Stimulated activated CD8-positive, alpha-beta memory T cell treated with anti-CD3 and anti-CD28 coated beads, Interleukin-15, amount 100 ng/mL, for 24 hours (primary cell): Measurements from ENCODE around the gene TGM2.

Experiments
- DNase-seq: peaks from one replicate; pipeline ENCODE4 v3.0.0-alpha.2; 2020; ENCODE audit warnings: low read depth

The TGM2 gene

DNA sequence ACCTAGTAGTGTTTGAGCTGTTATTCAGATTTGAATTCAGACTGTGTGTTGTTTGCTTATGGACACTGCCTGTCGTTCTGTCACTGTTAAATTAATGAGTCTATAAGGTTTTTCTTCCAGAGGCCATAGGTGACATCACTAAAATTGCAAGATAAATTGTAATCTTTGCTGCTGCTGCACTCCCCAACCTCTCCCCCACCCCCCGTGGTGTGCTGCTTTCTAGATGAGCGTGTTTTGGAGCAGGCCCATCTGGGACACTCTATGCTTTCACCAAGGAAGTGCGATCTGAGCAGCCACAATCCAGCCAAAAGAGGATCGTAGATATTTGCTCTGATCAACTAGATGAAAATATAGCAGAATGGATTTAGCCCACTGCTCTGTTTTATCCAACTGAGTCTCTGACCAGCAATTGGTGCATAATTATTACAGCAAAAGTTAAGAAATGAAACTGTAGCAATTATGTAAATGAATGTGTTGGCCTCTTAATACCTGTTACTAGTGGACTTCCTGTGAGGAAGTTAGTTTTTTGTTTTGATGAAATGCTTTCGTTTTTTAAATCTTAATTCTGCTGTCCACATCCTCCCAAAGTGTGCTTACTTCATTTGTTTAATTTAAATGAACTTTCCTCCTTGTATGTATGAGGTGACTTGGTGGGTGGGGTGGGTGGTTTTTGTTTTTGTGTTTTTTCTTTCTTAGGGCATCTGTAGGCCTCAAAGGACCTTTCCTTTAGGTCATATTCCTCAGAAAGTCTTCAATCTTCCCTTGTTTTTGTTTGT lies 73.4 kb downstream of the TGM2 start:
- DNase-seq = no peak

DNA sequence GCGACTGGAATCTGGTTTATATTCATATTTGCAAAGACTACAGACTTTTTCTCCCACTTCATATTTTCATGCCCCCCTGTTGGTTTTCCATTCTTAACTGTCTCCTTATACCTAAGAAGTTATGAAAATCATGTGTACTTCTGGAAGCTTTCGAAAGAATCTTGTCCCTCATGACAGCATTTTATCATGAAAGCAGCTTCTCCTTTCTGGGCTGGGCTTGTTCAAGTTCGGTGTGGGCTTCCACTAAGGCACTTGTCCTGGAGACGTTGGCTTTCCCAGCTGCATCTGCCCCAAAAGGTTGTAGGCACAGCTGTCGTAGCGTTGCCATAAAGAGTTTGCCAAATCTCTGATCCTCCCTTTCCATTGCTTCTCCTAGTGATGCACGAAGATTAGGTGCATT lies 75.0 kb downstream of the TGM2 start:
- DNase-seq = no peak

DNA sequence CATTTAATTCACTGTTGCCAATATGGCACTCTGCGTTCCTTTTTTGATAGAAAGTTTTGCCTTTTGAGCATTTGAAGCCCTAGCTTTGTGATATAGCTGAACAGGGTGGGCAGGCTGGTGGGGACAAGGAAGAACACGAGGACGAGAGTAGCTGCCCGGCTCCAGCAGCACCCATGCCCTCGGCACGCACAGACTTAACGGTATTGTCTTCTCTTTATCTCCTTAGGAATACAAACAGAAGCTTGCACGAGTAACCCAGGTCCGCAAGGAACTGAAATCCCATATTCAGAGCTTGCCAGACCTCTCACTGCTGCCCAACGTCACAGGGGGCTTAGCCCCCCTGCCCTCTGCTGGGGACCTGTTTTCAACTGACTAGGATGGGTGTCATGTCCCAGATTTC lies 75.6 kb downstream of the TGM2 start:
- no peak for DNase-seq

DNA sequence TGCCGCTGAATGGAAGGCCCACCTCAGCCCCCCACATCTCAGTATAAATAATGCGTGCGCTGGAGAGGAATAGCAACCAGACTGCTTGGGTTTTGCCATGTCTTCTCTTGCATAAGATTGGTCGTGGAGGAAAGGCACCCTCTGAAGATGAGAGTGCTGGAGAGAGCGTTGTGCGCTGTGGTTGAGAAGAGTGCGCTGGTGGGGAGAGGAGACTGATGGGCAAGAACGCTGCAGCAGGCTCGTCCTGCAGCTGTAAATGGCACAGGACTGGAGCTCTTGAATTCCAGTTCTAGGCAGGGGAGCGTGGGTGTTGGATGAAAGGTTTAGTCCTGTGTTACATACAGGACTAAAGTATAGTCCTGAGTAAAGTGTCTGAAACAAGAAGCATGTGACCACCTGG lies 80.0 kb downstream of the TGM2 start:
- no peak for DNase-seq

DNA sequence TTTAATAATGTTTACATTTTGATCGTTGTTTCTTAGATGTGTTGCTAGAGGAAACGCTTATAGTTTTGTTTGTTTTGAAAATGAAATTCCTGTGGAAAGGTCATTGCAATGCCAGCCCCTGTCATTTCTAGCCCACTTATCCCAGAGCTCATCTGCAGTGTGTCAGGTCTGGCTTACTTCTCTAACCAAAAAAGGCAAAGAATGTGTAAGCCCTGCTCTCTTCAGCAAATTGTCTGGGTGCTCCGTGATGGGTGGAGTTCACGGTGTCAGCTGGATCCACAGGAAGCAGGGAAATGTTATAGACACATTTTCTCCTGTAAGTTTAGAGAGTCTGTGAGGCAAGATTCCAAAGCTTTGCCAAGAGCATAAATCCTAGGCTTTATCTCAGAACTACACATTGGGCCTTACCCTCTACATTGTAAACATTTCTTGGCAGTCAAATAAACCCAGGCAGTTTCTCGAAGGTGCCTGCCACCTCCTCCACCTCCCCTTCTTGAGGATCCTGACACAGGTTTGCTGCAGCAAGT lies 80.6 kb downstream of the TGM2 start:
- no peak for DNase-seq

DNA sequence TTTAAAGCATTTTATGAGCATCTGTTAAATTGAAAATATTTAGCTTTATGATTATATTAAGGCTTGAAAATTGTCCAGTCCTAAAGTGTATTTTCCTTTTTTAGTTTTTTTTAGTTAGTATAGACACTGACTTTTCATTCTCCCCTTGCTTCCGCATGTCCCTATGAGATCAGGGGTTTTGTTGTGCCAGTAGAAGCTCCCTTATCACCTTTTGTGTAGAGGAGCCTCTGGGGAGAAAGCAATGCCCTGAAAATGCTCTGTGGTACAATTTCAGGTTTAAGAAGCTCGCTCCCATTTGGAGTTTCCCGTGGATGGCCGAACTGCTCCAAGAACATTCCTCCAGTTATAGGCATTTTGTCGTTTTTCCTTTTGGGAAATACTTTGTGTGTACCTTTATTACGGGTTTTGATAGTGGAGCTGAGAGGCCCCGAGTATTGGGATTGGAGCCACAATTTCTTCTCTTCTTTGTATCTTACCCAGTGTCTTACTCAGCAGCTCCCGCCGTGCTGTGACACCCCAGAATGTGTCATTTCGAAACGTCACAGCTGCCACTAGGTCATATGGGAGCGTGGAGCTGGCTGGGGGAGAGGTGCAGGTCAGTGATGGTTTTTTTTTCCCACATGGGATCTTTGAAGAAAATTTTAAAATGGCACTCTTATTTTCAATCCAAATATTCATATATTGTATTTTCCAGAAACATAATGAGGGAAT lies 81.6 kb downstream of the TGM2 start:
- DNase-seq = no peak

DNA sequence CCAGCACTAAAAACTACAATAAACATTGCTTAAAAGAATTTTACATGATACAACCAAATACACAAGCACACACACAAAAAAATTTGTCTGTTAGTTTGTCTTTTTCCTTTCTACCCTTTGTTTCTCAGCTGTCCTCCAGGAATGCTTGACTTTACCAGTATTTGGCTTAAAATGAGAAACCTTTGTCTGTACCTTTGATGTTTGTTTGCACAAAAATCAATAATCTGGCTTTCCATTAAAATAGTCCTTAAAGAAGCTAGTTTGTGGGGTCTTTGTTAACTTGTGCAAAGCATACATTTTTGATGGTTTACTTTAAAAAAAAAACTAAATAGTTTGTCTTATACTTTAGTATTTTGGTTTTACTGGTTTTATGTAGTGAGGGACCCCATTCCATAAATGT lies 82.2 kb downstream of the TGM2 start:
- no peak for DNase-seq

DNA sequence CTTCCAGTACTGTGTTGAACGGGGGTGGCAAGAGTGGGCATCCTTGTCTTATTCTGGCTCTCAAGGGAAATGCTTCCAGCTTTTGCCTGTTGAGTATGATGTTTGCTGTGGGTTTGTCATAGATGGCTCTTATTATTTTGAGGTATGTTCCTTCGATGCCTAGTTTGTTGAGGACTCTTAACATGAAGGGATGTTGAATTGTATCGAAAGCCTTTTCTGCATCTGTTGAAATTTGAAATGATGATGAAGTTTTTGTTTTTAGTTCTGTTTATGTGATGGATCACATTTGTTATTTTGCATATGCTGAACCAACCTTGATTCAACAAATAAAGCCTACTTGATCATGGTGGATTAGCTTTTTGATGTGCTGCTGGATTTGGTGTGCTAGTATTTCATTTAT lies 83.5 kb downstream of the TGM2 start:
- DNase-seq = no peak

DNA sequence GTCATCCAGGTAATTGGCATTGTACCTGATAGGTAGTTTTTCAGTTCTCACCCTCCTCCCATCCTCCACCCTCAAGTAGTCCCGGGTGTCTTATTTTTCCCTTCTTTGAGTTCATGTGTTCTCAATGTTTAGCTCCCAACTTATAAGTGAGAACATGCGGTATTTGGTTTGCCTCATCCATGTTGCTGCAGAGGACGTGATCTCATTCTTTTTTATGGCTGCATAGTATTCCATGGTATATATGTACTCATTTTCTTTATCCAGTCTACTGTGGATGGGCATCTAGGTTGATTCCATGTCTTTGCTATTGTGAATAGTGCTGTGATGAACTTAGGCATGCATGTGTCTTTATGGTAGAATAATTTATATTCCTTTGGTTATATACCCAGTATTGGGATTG lies 85.7 kb downstream of the TGM2 start:
- DNase-seq = no peak

DNA sequence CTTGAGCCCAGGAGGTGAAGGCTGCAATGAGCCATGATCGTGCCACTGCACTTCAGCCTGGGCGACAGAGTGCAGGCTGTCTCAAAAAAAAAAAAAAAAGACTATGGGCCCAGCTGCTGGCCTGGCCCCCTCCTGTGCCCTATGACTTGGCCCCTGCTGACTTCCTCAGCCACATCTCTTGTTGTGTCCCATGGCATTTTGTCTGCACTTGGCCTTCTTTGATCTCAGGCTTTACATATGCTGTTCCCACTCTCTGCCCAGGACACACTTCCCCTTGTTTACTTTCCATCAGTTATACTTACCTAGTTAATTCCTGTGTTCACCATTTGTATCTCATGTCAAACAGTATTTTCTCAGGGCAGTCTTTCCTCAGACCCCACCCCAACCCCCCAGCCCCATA lies 87.0 kb downstream of the TGM2 start:
- DNase-seq = no peak
